ENCODE data around the gene LAD1. TPM values are rescaled to one million over a fixed set of nuclear protein-coding genes. Genes with fewer than 3 reads are reported as not detected.

LAD1 gene
- total and polyA plus RNA-seq, 2 of the 13 experiments (the other 11 are each of a cell fraction or from before 2014, with no cell fraction given), result 10.8 to 65.6 TPM

DNA sequence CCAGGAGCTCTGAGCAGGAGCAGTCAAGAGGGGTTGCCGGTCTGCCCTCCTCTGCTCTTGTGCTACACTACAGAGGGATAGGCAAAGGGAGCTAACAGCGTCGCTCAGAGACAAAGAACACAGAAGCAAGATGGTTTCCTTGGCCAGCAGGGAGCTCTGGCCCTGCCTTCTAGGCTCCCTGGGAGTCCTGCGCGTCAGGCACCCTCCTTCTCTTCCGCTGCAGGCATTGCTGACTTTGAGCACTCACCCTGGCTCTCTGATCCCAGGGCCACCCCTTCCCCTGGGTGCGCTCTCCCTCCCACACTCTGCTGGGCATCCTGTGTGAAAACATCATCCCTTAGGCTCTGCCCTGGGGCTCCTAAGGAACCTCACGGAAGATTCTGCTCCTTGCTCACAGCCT lies 21.9 kb upstream of the LAD1 start:
- H3K4me1 ChIP-seq (ENCODE audit: insufficient read depth, low read length), result 0 out of 2 replicates have a peak, but pooled peaks cover 4% of the 10 kb centered on the region
- H3K36me3 ChIP-seq (replicated peaks in 1 of 2; ENCODE audit: control insufficient read depth in 1 of 2, insufficient read depth in 2 of 2, low read length in 2 of 2), result no peaks in the 10 kb centered on the region
- H3K9me3 ChIP-seq (ENCODE audit: low read length), result no peaks in the 10 kb centered on the region
- intact Hi-C loops (cut with micrococcal nuclease; ENCODE audit: unreplicated experiment) (no loop called here), in situ Hi-C loops (cut with HindIII; ENCODE audit: extremely low pct_ligation_motif_present, low pct_unique_long_range_greater_than_20kb) (no loop called here)
- H3K4me2 ChIP-seq (ENCODE audit: low read depth, low read length), result no peak overlapping the region
- ATAC-seq (no peak; the same call in 1 of the 3 replicates), FAIRE-seq (no peak), DNase-seq (ENCODE audit: low spot score) (no peak)
- peaks cover 9 to 26% of the 10 kb centered on the region in 2 experiments; a peak in 4 of 5 replicates for H3K27me3 ChIP-seq (ENCODE audit: control insufficient read depth in 1 of 2, insufficient read depth in 2 of 2, low read length in 2 of 2)
- H2AFZ ChIP-seq (ENCODE audit: low read length), result no peak overlapping the region
- H3K4me3 ChIP-seq (replicated peaks in 1 of 3; ENCODE audit: insufficient read depth in 1 of 3, low read depth in 2 of 3, low read length in 3 of 3), result no peak overlapping the region
- H4K20me1 ChIP-seq (ENCODE audit: insufficient read depth, low read length), result no peaks in the 10 kb centered on the region
- H3K27ac ChIP-seq (ENCODE audit: extremely low read length, insufficient read depth, low read length), result no peak overlapping the region
- no peaks in the 10 kb centered on the region for H3K79me2 ChIP-seq (ENCODE audit: insufficient read depth, low read length)
- 46% methylated on average over 8 of the region's 8 CpGs for WGBS (ENCODE audit: low lambda C conversion rate)
- TF ChIP-seq RFX3 (CRISPR knock-in tag; IDR thresholded peaks at IDR 0.05) (no peak), ZNF432 (CRISPR knock-in tag; IDR thresholded peaks at IDR 0.05; ENCODE audit: borderline replicate concordance) (no peak), GMEB1 (CRISPR knock-in tag; IDR thresholded peaks at IDR 0.05; ENCODE audit: borderline replicate concordance) (no peak), ZNF350 (CRISPR knock-in tag; IDR thresholded peaks at IDR 0.05; ENCODE audit: borderline replicate concordance, low read depth) (no peak), PAX8 (CRISPR knock-in tag; IDR thresholded peaks at IDR 0.05; ENCODE audit: borderline replicate concordance) (no peak), SNAI1 (CRISPR knock-in tag; IDR thresholded peaks at IDR 0.05; ENCODE audit: borderline replicate concordance) (no peak), ZBTB20 (CRISPR knock-in tag; IDR thresholded peaks at IDR 0.05; ENCODE audit: borderline replicate concordance, low read depth) (no peak)
- TF ChIP-seq, protein P1, sequence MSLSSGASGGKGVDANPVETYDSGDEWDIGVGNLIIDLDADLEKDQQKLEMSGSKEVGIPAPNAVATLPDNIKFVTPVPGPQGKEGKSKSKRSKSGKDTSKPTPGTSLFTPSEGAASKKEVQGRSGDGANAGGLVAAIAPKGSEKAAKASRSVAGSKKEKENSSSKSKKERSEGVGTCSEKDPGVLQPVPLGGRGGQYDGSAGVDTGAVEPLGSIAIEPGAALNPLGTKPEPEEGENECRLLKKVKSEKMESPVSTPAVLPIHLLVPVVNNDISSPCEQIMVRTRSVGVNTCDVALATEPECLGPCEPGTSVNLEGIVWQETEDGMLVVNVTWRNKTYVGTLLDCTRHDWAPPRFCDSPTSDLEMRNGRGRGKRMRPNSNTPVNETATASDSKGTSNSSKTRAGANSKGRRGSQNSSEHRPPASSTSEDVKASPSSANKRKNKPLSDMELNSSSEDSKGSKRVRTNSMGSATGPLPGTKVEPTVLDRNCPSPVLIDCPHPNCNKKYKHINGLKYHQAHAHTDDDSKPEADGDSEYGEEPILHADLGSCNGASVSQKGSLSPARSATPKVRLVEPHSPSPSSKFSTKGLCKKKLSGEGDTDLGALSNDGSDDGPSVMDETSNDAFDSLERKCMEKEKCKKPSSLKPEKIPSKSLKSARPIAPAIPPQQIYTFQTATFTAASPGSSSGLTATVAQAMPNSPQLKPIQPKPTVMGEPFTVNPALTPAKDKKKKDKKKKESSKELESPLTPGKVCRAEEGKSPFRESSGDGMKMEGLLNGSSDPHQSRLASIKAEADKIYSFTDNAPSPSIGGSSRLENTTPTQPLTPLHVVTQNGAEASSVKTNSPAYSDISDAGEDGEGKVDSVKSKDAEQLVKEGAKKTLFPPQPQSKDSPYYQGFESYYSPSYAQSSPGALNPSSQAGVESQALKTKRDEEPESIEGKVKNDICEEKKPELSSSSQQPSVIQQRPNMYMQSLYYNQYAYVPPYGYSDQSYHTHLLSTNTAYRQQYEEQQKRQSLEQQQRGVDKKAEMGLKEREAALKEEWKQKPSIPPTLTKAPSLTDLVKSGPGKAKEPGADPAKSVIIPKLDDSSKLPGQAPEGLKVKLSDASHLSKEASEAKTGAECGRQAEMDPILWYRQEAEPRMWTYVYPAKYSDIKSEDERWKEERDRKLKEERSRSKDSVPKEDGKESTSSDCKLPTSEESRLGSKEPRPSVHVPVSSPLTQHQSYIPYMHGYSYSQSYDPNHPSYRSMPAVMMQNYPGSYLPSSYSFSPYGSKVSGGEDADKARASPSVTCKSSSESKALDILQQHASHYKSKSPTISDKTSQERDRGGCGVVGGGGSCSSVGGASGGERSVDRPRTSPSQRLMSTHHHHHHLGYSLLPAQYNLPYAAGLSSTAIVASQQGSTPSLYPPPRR (CRISPR knock-in tag; IDR thresholded peaks at IDR 0.05; ENCODE audit: borderline replicate concordance), result no peak
- H3K9ac ChIP-seq (ENCODE audit: insufficient read depth, low read depth, low read length), result no peak overlapping the region
- POLR2A ChIA-PET, result no interaction called here
- BruUV-seq (replicated peaks), result no TSS peak
- CTCF ChIA-PET (ENCODE audit: low intra/inter-chr PET ratio, low total read pairs), result no interaction called here

Measured in HepG2 (cell line).